GM11168 (cell line): Measurements from ENCODE around the gene SMG1.

Source experiments
- in situ Hi-C: fragments of 300-500 bp; cut with MboI; formaldehyde crosslinking; loops from one replicate; pipeline ENCODE4 v1.12.0; 2022; ENCODE audit warnings: low sequenced_read_pairs; ENCODE audit not compliant: unreplicated experiment

Gene SMG1

GRCh38 chr16:18802767-18803343 lies 123.4 kb downstream of the SMG1 start:
- in situ Hi-C loops: no loop called here

- in situ Hi-C loops: no loop called here
Observed at GRCh38 chr16:18801145-18801972, 124.8 kb downstream of the SMG1 start, which contains the start of gene ARL6IP1. TSS of gene ARL6IP1 (minus strand) at chr16:18801549. CDS start at chr16:18801466, 83 bp downstream.

- in situ Hi-C loops: no loop called here
Observed at GRCh38 chr16:18800775-18801144, 125.4 kb downstream of the SMG1 start.

- in situ Hi-C loops: no loop called here
Observed at GRCh38 chr16:18800293-18800692, 125.9 kb downstream of the SMG1 start.

GRCh38 chr16:18799500-18799899 lies 126.7 kb downstream of the SMG1 start:
- in situ Hi-C loops: loop anchor here (25.0 kb wide), 1 partner anchor 212 kb away; no protein-coding TSS in a partner anchor

- in situ Hi-C loops: loop anchor here (25.0 kb wide), 1 partner anchor 210 kb away; no protein-coding TSS in a partner anchor
Observed at GRCh38 chr16:18797746-18798145, 128.5 kb downstream of the SMG1 start.

- in situ Hi-C loops: loop anchor here (25.0 kb wide), 1 partner anchor 209 kb away; no protein-coding TSS in a partner anchor
Observed at GRCh38 chr16:18796377-18796776, 129.8 kb downstream of the SMG1 start.

- in situ Hi-C loops: loop anchor here (25.0 kb wide), 1 partner anchor 206 kb away; no protein-coding TSS in a partner anchor
Observed at GRCh38 chr16:18792836-18793433, 133.3 kb downstream of the SMG1 start.

- in situ Hi-C loops: loop anchor here (25.0 kb wide), 1 partner anchor 203 kb away; no protein-coding TSS in a partner anchor
Observed at GRCh38 chr16:18789850-18790706, 136.1 kb downstream of the SMG1 start, which contains the start of gene RPS15A. TSS of gene RPS15A (minus strand) at chr16:18790334. CDS start at chr16:18789113, 1,221 bp downstream.

- in situ Hi-C loops: loop anchor here (25.0 kb wide), 1 partner anchor 202 kb away; no protein-coding TSS in a partner anchor
Observed at GRCh38 chr16:18789515-18789849, 136.7 kb downstream of the SMG1 start.

GRCh38 chr16:18788828-18789514 lies 137.2 kb downstream of the SMG1 start:
- in situ Hi-C loops: loop anchor here (25.0 kb wide), 1 partner anchor 202 kb away; no protein-coding TSS in a partner anchor

- in situ Hi-C loops: loop anchor here (25.0 kb wide), 1 partner anchor 198 kb away; no protein-coding TSS in a partner anchor
Observed at GRCh38 chr16:18784917-18785623, 141.1 kb downstream of the SMG1 start.

- in situ Hi-C loops: loop anchor here (25.0 kb wide), 1 partner anchor 196 kb away; no protein-coding TSS in a partner anchor
Observed at GRCh38 chr16:18783430-18784341, 142.5 kb downstream of the SMG1 start.

GRCh38 chr16:18782697-18783429 lies 143.3 kb downstream of the SMG1 start:
- in situ Hi-C loops: loop anchor here (25.0 kb wide), 1 partner anchor 196 kb away; no protein-coding TSS in a partner anchor

GRCh38 chr16:18781232-18781631 lies 145.0 kb downstream of the SMG1 start:
- in situ Hi-C loops: loop anchor here (25.0 kb wide), 1 partner anchor 194 kb away; no protein-coding TSS in a partner anchor

- in situ Hi-C loops: loop anchor here (25.0 kb wide), 1 partner anchor 193 kb away; no protein-coding TSS in a partner anchor
Observed at GRCh38 chr16:18780460-18781026, 145.7 kb downstream of the SMG1 start.
